Kidney (tissue), 14 donors: ENCODE results near the gene WNT2. TPM values are rescaled to one million over a fixed set of nuclear protein-coding genes. Genes with fewer than 3 reads are reported as not detected.
"Not testable (repeated sequence)": the region's sequence is repeated elsewhere in the genome, so short reads cannot be mapped to it uniquely, and the experiment has no call there.

Experiments
- DNase-seq, 5 donors: peaks; one replicate each; pipeline ENCODE4 v3.0.0-alpha.2; 2013 to 2020
- FAIRE-seq: peaks from 2 replicates; lab custom pipeline; 2012; peaks lifted over from hg19 to GRCh38; lab: Jason Lieb, UNC
- H3K27ac ChIP-seq, 2 donors: one replicate each; pipeline ENCODE4 v1.7.0; 2013; ENCODE audit warnings: low read depth in 2 of 2, low read length in 2 of 2, inconsistent platforms in 1 of 2
- H3K27me3 ChIP-seq: one replicate; pipeline ENCODE4 v1.7.1; 2013; ENCODE audit warnings: low read length, inconsistent platforms; ENCODE audit not compliant: control insufficient read depth, insufficient read depth
- H3K36me3 ChIP-seq, 3 donors: one replicate each; pipeline versions ENCODE4 v1.7.0 to v1.7.1; 2013; ENCODE audit warnings: low read length in 3 of 3, control low read depth in 1 of 3, inconsistent platforms in 1 of 3; ENCODE audit not compliant: insufficient read depth in 3 of 3, control insufficient read depth in 2 of 3
- H3K4me1 ChIP-seq, 3 donors: one replicate each; pipeline versions ENCODE4 v1.7.0 to v1.7.1; 2013; ENCODE audit warnings: low read length in 3 of 3, inconsistent platforms in 1 of 3, low read depth in 1 of 3; ENCODE audit not compliant: control insufficient read depth in 2 of 3, insufficient read depth in 2 of 3
- H3K4me3 ChIP-seq, 3 donors: one replicate each; pipeline versions ENCODE4 v1.7.0 to v1.8.1; 2013; ENCODE audit warnings: low read length in 3 of 3, control low read depth in 1 of 3, inconsistent platforms in 1 of 3
- H3K9ac ChIP-seq, 3 donors: one replicate each; pipeline versions ENCODE4 v1.7.0 to v1.7.1; 2013; ENCODE audit warnings: low read length in 3 of 3, control low read depth in 1 of 3, inconsistent platforms in 1 of 3
- H3K9me3 ChIP-seq, 3 donors: one replicate each; pipeline versions ENCODE4 v1.7.0 to v1.7.1; 2013; ENCODE audit warnings: low read length in 3 of 3, control low read depth in 1 of 3, inconsistent platforms in 1 of 3; ENCODE audit not compliant: control insufficient read depth in 2 of 3, insufficient read depth in 1 of 3
- CTCF ChIP-seq: IDR thresholded peaks from 3 replicates; pipeline ENCODE4 v1.5.1; 2012; ENCODE audit warnings: mild to moderate bottlenecking, moderate library complexity, borderline replicate concordance; ENCODE audit not compliant: insufficient read depth; ENCODE audit errors: extremely low read depth
- intact Hi-C: fragments of 100-400 bp; cut with DNase I; formaldehyde crosslinking; loops from one replicate; pipeline ENCODE4 v1.11.1; 2022
- polyA plus RNA-seq: library from polyadenylated mRNA; stranded (reverse); fragments of 350-450 nt; fragmentation: Illumina TruSeq; extraction: RNeasy Lipid Tissue Mini Kit (QIAGEN cat#74804); gene quantifications from one replicate; pipeline ENCODE4 v1.2.3, GENCODE V29; 2014; ENCODE audit warnings: low read depth, low replicate concordance; ENCODE audit not compliant: insufficient read depth
- total RNA-seq: library from RNA; stranded (reverse); fragmentation: NEBNext Ultra II Directional; extraction: Animal tissue kit (Norgen Biotek cat#: 25700); gene quantifications from one replicate; pipeline ENCODE4 v1.2.1, GENCODE V29; 2021
- donor health status: control.
- donor health status: control.
- donor health status: control.
- donor health status: control.
- donor health status: control.
- donor health status: DM: yes; HTN: yes; CAD: no.
- donor health status: Normal renal cell carcinoma (clear cell type).

The WNT2 gene
- total and polyA plus RNA-seq, 2 donors from 2014 or later, result 0.49 to 0.57 TPM

GRCh38 chr7:117250245-117250644, 72.6 kb downstream of the WNT2 start:
- DNase-seq (no peak), FAIRE-seq (no peak)
- Histone ChIP-seq H3K9me3 (no peaks in the 10 kb centered on the region), H3K27me3 (no peaks in the 10 kb centered on the region), H3K36me3 (no peaks in the 10 kb centered on the region), H3K4me1 (no peaks in the 10 kb centered on the region), H3K27ac (no peak overlapping the region), H3K9ac (no peak overlapping the region), H3K4me3 (no peak overlapping the region)
- no peak for TF ChIP-seq CTCF
- intact Hi-C loops, result no loop called here

- H3K4me3 ChIP-seq, result no peak overlapping the region
- no peaks in the 10 kb centered on the region for H3K9me3 ChIP-seq
- no peak for FAIRE-seq
- DNase-seq, result peak in 2 of 5 donors; percentile 16
- TF ChIP-seq CTCF, result no peak
- H3K27me3 ChIP-seq, result no peaks in the 10 kb centered on the region
- no peak overlapping the region for H3K27ac ChIP-seq
- no peak overlapping the region for H3K9ac ChIP-seq
- intact Hi-C loops, result no loop called here
- no peaks in the 10 kb centered on the region for H3K4me1 ChIP-seq
- no peaks in the 10 kb centered on the region for H3K36me3 ChIP-seq
These were observed 73.2 kb downstream of the WNT2 start for GRCh38 chr7:117249696-117250095.

GRCh38 chr7:117248829-117249228, 74.0 kb downstream of the WNT2 start:
- Histone ChIP-seq H3K36me3 (no peaks in the 10 kb centered on the region), H3K9me3 (no peaks in the 10 kb centered on the region), H3K9ac (no peak overlapping the region), H3K4me1 (no peaks in the 10 kb centered on the region), H3K4me3 (no peak overlapping the region), H3K27me3 (no peaks in the 10 kb centered on the region), H3K27ac (no peak overlapping the region)
- no peak for FAIRE-seq
- no peak for DNase-seq
- no peak for TF ChIP-seq CTCF
- intact Hi-C loops, result no loop called here

GRCh38 chr7:117247809-117248208, 75.0 kb downstream of the WNT2 start:
- no peaks in the 10 kb centered on the region for H3K36me3 ChIP-seq
- H3K9ac ChIP-seq, result no peak overlapping the region
- intact Hi-C loops, result no loop called here
- H3K27ac ChIP-seq, result no peak overlapping the region
- no peaks in the 10 kb centered on the region for H3K27me3 ChIP-seq
- no peak for FAIRE-seq
- H3K4me1 ChIP-seq, result no peaks in the 10 kb centered on the region
- TF ChIP-seq CTCF, result no peak
- peak in 1 of 5 donors; percentile 6 for DNase-seq
- no peak overlapping the region for H3K4me3 ChIP-seq
- H3K9me3 ChIP-seq, result no peaks in the 10 kb centered on the region

- intact Hi-C loops, H3K9me3 ChIP-seq, H3K27ac ChIP-seq, H3K4me1 ChIP-seq, FAIRE-seq, H3K4me3 ChIP-seq, H3K9ac ChIP-seq, DNase-seq, H3K27me3 ChIP-seq, H3K36me3 ChIP-seq: not testable (repeated sequence)
These were observed 77.2 kb downstream of the WNT2 start for GRCh38 chr7:117245703-117246102.
